Measurements from ENCODE around the gene TBC1D20. TPM values are rescaled to one million over a fixed set of nuclear protein-coding genes. Genes with fewer than 3 reads are reported as not detected.

The TBC1D20 gene
- total RNA-seq, 1 experiment from 2014 or later, result 32.3 TPM

DNA sequence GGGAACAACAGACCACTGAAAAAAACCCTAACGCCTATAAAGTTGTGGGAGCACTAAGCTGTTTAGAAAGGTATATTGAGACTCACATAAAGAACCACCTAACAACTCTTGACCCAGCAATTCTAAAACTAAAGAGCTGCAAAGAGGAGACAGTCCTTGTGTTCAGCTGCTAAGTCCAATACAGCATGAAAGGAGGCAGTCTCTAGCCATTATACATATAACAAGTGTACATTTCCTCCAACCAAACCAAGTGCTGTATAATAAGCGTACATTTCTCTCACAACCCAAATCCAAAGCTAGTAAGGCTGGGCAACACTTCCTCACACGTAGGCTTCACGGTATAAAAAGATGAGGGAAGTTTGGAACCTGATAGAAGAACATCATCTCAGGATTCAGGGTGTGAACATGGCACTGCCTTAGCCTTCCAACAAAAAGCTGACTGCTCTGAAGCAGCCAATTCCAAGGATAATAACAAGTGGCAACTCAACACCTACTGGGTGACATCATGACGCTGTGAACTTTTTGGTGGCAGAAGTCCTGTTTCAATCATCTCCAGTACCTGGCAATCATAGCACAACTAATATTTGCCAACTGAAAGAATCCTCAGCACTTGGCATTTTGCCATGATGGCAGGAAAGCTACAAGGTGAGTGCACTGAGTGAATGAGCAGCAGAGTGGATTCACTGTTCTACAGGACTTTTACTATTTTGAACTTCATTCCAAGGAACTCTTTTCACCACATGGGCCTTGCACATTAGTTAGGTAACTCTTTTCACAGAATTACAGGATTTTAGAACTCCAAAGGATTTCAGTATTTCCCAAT is 16.6 kb downstream of the TBC1D20 start:
- Histone ChIP-seq H3K9me2 (ENCODE audit: insufficient read depth) (no peaks in the 10 kb centered on the region), H3K79me2 (ENCODE audit: insufficient read depth, low read length) (peaks cover 43% of the 10 kb centered on the region), H3K27me3 (ENCODE audit: insufficient read depth, low read length) (no peaks in the 10 kb centered on the region), H4K20me1 (ENCODE audit: insufficient read depth) (no peaks in the 10 kb centered on the region), H3K4me2 (ENCODE audit: low read length) (no peak overlapping the region), H3K36me3 (ENCODE audit: control insufficient read depth in 1 of 2, insufficient read depth in 2 of 2, low read length in 2 of 2) (peaks cover 22 to 29% of the 10 kb centered on the region in 2 experiments), H3K9me3 (ENCODE audit: control insufficient read depth in 1 of 2, insufficient read depth in 1 of 2, low read depth in 1 of 2, low read length in 2 of 2) (no peaks in the 10 kb centered on the region), H2AFZ (ENCODE audit: low read depth, low read length, poor library complexity, severe bottlenecking) (no peak overlapping the region), H3K4me1 (ENCODE audit: control insufficient read depth in 1 of 2, insufficient read depth in 2 of 2, low read length in 2 of 2) (0 out of 4 replicates have a peak, but pooled peaks cover 0 to 4% of the 10 kb centered on the region in 2 experiments), H3K27ac (ENCODE audit: low read depth, low read length) (no peak overlapping the region), H3K4me3 (replicated peaks in 1 of 2; ENCODE audit: low read depth in 1 of 2, low read length in 2 of 2) (no peak overlapping the region), H3K9ac (ENCODE audit: low read length) (no peak overlapping the region)
- BruUV-seq (replicated peaks), result no TSS peak
- RAD21 ChIA-PET (ENCODE audit: low non-redundant PET in 1 of 2, low total read pairs in 2 of 2, uncharacterized antibody in 2 of 2, unreplicated experiment in 2 of 2), result no interaction called here
- CTCF ChIA-PET, result no interaction called here
- DNase-seq (ENCODE audit: low read depth, low spot score) (no peak), ATAC-seq (no peak)
- intact Hi-C loops (cut with micrococcal nuclease), result no loop called here
- POLR2A ChIA-PET, result interaction anchor here (0.9 to 1.0 kb wide), 2 partner anchors 11 to 83 kb away, joined by 3 read pairs; no protein-coding TSS in a partner anchor
- TF ChIP-seq, protein P1, sequence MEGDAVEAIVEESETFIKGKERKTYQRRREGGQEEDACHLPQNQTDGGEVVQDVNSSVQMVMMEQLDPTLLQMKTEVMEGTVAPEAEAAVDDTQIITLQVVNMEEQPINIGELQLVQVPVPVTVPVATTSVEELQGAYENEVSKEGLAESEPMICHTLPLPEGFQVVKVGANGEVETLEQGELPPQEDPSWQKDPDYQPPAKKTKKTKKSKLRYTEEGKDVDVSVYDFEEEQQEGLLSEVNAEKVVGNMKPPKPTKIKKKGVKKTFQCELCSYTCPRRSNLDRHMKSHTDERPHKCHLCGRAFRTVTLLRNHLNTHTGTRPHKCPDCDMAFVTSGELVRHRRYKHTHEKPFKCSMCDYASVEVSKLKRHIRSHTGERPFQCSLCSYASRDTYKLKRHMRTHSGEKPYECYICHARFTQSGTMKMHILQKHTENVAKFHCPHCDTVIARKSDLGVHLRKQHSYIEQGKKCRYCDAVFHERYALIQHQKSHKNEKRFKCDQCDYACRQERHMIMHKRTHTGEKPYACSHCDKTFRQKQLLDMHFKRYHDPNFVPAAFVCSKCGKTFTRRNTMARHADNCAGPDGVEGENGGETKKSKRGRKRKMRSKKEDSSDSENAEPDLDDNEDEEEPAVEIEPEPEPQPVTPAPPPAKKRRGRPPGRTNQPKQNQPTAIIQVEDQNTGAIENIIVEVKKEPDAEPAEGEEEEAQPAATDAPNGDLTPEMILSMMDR (IDR thresholded peaks at IDR 0.05 in 2 of 3, conservative IDR thresholded peaks at IDR 0.05 in 1 of 3; ENCODE audit: borderline replicate concordance in 1 of 3, insufficient read depth in 1 of 3, low read depth in 2 of 3, low read length in 2 of 3), result no peak
- TF ChIP-seq SRF (IDR thresholded peaks at IDR 0.05; ENCODE audit: low read depth) (no peak), CEBPB (IDR thresholded peaks at IDR 0.05; ENCODE audit: low read depth) (no peak), YY1 (IDR thresholded peaks at IDR 0.05; ENCODE audit: extremely low read depth, insufficient replicate concordance, low read depth, low read length) (no peak), CBX3 (IDR thresholded peaks at IDR 0.05; ENCODE audit: low read depth) (no peak), EZH2 (IDR thresholded peaks at IDR 0.05) (no peak), ZNF274 (IDR thresholded peaks at IDR 0.05; ENCODE audit: low read depth, low read length) (no peak), FOSL1 (IDR thresholded peaks at IDR 0.05; ENCODE audit: low read depth) (no peak), SP1 (IDR thresholded peaks at IDR 0.05; ENCODE audit: low read depth) (no peak), POLR2AphosphoS5 (IDR thresholded peaks at IDR 0.05; ENCODE audit: low read depth, low read length) (no peak), TCF7L2 (IDR thresholded peaks at IDR 0.05; ENCODE audit: borderline replicate concordance, extremely low read depth, insufficient read depth, insufficient read length) (no peak)
- TF ChIP-seq, protein P2, sequence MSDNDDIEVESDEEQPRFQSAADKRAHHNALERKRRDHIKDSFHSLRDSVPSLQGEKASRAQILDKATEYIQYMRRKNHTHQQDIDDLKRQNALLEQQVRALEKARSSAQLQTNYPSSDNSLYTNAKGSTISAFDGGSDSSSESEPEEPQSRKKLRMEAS (IDR thresholded peaks at IDR 0.05), result no peak
